NCI-H2227 treated with DMSO at 0.1 percent for 48 hours (cell line): Measurements from ENCODE around the gene PEX19.

Experiments used
- DNase-seq: peaks from one replicate; lab custom pipeline; 2025; lab: John Stamatoyannopoulos, UW

The PEX19 gene

DNA sequence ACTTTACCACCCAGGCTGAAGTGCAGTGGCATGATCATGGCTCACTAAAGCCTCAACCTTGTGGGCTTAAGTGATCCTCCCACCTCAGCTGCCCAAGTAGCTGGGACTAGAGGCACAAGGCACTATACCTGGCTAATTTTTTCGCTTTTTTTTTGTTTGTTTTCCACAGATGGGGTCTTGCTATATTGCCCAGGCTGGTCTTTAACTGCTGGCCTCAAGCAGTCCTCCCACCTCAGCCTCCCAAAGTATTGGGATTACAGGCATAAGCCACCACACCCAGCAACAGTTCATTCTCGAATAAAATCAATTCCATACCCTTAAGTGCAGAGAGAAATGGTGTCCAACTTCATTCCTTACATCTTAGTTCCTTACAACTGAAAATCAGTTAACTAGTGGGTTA, 47.4 kb downstream of the PEX19 start:
- DNase-seq, result no peak

GRCh38 chr1:160236806-160237205, 48.1 kb downstream of the PEX19 start:
- no peak for DNase-seq

- no peak for DNase-seq
Measured at GRCh38 chr1:160232911-160233310, 52.0 kb downstream of the PEX19 start.

GRCh38 chr1:160228431-160228830, 56.5 kb downstream of the PEX19 start:
- no peak for DNase-seq

DNA sequence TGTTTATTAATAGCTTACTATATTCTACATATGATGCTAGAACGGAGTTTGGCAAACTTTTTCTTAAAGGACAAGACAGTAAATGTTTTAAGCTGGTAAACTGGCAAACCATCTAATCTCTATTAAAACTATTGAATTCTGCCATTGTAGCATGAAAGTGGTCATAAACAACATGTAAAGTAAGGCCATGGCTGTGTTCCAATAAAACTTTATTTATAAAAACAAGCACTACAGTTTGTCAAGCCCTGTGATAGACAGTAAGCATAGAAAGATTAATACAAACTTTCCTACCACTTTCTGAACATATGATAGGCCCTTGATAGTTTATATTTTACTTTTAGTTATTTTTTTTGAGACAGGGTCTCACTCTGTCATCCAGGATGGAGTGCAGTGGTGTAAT, 57.4 kb downstream of the PEX19 start:
- no peak for DNase-seq

DNA sequence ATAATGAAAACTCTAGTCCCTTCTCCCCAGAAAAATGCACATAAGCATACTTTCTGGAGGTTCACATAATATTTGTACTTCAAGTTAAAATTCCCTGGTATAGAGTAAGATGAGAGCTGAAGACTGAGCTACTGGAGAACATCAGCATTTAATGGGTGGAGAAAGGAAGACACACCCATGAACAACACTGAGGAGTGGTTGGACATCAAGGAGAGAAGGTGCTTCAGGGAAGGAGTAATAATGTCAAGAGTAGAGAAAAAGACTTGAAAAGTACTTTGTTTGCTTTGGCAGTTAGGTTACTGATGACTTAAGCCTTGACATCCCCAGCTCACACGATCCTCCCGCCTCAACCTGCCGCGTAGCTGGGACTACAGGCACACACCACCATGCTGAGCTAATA, 57.9 kb downstream of the PEX19 start:
- no peak for DNase-seq
